Transverse colon (tissue), 4 donors: ENCODE data around the gene CPN1. TPM values are rescaled to one million over a fixed set of nuclear protein-coding genes. Genes with fewer than 3 reads are reported as not detected.

Source experiments
- DNase-seq: peaks from one replicate; pipeline ENCODE4 v3.0.0-alpha.2; 2019
- H3K27ac ChIP-seq, 4 donors: fragments of 200-600 bp; sonication (generic); 2 replicates each; pipeline ENCODE4 v1.5.1; 2016 to 2018; ENCODE audit warnings: inconsistent platforms in 4 of 4
- H3K27me3 ChIP-seq: fragments of 200-600 bp; sonication (generic); 2 replicates; pipeline ENCODE4 v1.5.1; 2017; ENCODE audit warnings: inconsistent platforms
- H3K36me3 ChIP-seq, 4 donors: fragments of 200-600 bp; sonication (generic); 2 replicates each; pipeline ENCODE4 v1.5.1; 2017 to 2019; ENCODE audit warnings: inconsistent platforms in 4 of 4
- H3K4me1 ChIP-seq, 4 donors: fragments of 200-600 bp; sonication (generic); 2 replicates each; pipeline ENCODE4 v1.5.1; 2017 to 2020; ENCODE audit warnings: inconsistent platforms in 4 of 4
- H3K4me3 ChIP-seq, 4 donors: fragments of 200-600 bp; sonication (generic); 1 replicate in 1 of 4; 2 replicates in 3 of 4; pipeline versions ENCODE4 v1.5.1 to v1.6.1; 2017 to 2019; ENCODE audit warnings: inconsistent platforms in 4 of 4
- H3K9me3 ChIP-seq, 2 donors: fragments of 200-600 bp; sonication (generic); 2 replicates each; pipeline ENCODE4 v1.5.1; 2017 to 2019; ENCODE audit warnings: inconsistent platforms in 2 of 2
- CTCF ChIP-seq, 5 experiments: fragments of 200-600 bp in 3 of 5; fragments of 450-650 bp in 2 of 5; sonication (generic) in 3 of 5; IDR thresholded peaks; 1 replicate in 2 of 5; 2 replicates in 3 of 5; pipeline ENCODE4 v1.5.1; 2016 to 2017; ENCODE audit warnings: antibody characterized with exemption in 5 of 5, inconsistent platforms in 3 of 5, mild to moderate bottlenecking in 2 of 5, moderate library complexity in 1 of 5
- EP300 ChIP-seq: sonication (generic); formaldehyde crosslinking; IDR thresholded peaks from one replicate; pipeline ENCODE4 v1.6.1; 2017; ENCODE audit warnings: antibody characterized with exemption, low read depth
- POLR2A ChIP-seq: fragments of 450-650 bp; IDR thresholded peaks from one replicate; pipeline ENCODE4 v1.6.1; 2016; ENCODE audit warnings: antibody characterized with exemption, mild to moderate bottlenecking, moderate library complexity
- POLR2AphosphoS5 ChIP-seq, 3 donors: sonication (generic); formaldehyde crosslinking; IDR thresholded peaks; one replicate each; pipeline ENCODE4 v1.6.1; 2016; ENCODE audit warnings: antibody characterized with exemption in 3 of 3
- WGBS, 2 donors: methylation state at CpG; one replicate each; pipeline ENCODE4 v1.1.5; 2018; ENCODE audit warnings: low coverage in 1 of 2; 5-methylcytosine and 5-hydroxymethylcytosine counted together
- in situ Hi-C, 4 donors: fragments of 200-750 bp; cut with MboI; loops; one replicate each; pipeline versions ENCODE4 v1.15.0 to v1.15.1; 2017; ENCODE audit warnings: low sequenced_read_pairs in 3 of 4, low pct_ligation_motif_present in 1 of 4, low pct_unique_long_range_greater_than_20kb in 1 of 4
- intact Hi-C: fragments of 100-400 bp; cut with DNase I; formaldehyde crosslinking; loops from one replicate; pipeline ENCODE4 v1.15.1; 2023; ENCODE audit warnings: low total_unique reads
- total RNA-seq, 4 donors: library from RNA; depleted of rRNA; stranded (reverse); fragments of >200 nt; gene quantifications; one replicate each; pipeline ENCODE4 v1.1.0, GENCODE V29; 2016

The CPN1 gene
- total RNA-seq, 4 donors from 2014 or later = not detected

- Histone ChIP-seq H3K27ac (no peak overlapping the region), H3K4me1 (no peaks in the 10 kb centered on the region), H3K27me3 (no peaks in the 10 kb centered on the region), H3K9me3 (peaks cover 0 to 5% of the 10 kb centered on the region in 2 donors), H3K36me3 (no peaks in the 10 kb centered on the region), H3K4me3 (no peak overlapping the region)
- 50 to 65% methylated on average over 2 to 6 of the region's 6 CpGs for WGBS, 2 donors
- intact Hi-C loops = no loop called here
- TF ChIP-seq POLR2A (no peak), EP300 (no peak), POLR2AphosphoS5 (IDR thresholded peaks at IDR 0.05) (no peak), CTCF (IDR thresholded peaks at IDR 0.05) (no peak)
- no peak for DNase-seq
- in situ Hi-C loops = no loop called here
Measured at GRCh38 chr10:100053686-100054460, 27.8 kb downstream of the CPN1 start.

GRCh38 chr10:100046021-100046486, 35.6 kb downstream of the CPN1 start:
- WGBS, 2 donors = 18% methylated on average over 7 of the region's 7 CpGs; no CpG with 5 or more reads in 1 of the 2 donors
- peaks cover 0 to 18% (median 4%) of the 10 kb centered on the region in 4 donors for H3K4me1 ChIP-seq
- peak; percentile 89 to 98 (median 96) for TF ChIP-seq CTCF (IDR thresholded peaks at IDR 0.05)
- TF ChIP-seq POLR2A = no peak
- no peak for TF ChIP-seq EP300
- TF ChIP-seq POLR2AphosphoS5 (IDR thresholded peaks at IDR 0.05) = no peak
- DNase-seq = peak; percentile 88
- no peak overlapping the region for H3K27ac ChIP-seq
- intact Hi-C loops (no loop called here), in situ Hi-C loops (loop anchor here (5.0 to 10.0 kb wide), 2 partner anchors 191 to 199 kb away; no protein-coding TSS in a partner anchor)
- no peaks in the 10 kb centered on the region for H3K27me3 ChIP-seq
- H3K4me3 ChIP-seq = no peak overlapping the region
- no peaks in the 10 kb centered on the region for H3K9me3 ChIP-seq
- no peaks in the 10 kb centered on the region for H3K36me3 ChIP-seq

GRCh38 chr10:100045592-100045991, 36.1 kb downstream of the CPN1 start:
- no peaks in the 10 kb centered on the region for H3K36me3 ChIP-seq
- in situ Hi-C loops (loop anchor here (5.0 to 10.0 kb wide), 2 partner anchors 191 to 198 kb away; no protein-coding TSS in a partner anchor), intact Hi-C loops (no loop called here)
- no peak for TF ChIP-seq EP300
- TF ChIP-seq CTCF (IDR thresholded peaks at IDR 0.05) = no peak
- no peak for TF ChIP-seq POLR2AphosphoS5 (IDR thresholded peaks at IDR 0.05)
- TF ChIP-seq POLR2A = no peak
- no peak for DNase-seq
- no peaks in the 10 kb centered on the region for H3K9me3 ChIP-seq
- no peak overlapping the region for H3K27ac ChIP-seq
- no peak overlapping the region for H3K4me3 ChIP-seq
- peaks cover 0 to 18% (median 4%) of the 10 kb centered on the region in 4 donors for H3K4me1 ChIP-seq
- no peaks in the 10 kb centered on the region for H3K27me3 ChIP-seq
- WGBS, 2 donors = 56% methylated on average over 2 of the region's 2 CpGs

- intact Hi-C loops = loop anchor here (2.0 kb wide), 1 partner anchor 197 kb away; no protein-coding TSS in a partner anchor
Measured at GRCh38 chr10:100043796-100044195, 37.9 kb downstream of the CPN1 start.

More at GRCh38 chr10:100043796-100044195, 37.9 kb downstream of the CPN1 start:
- H3K27ac ChIP-seq = peak overlapping the region; percentile 41 to 56 (median 51)
- DNase-seq = no peak
- 54 to 80% methylated on average over 1 to 3 of the region's 3 CpGs for WGBS, 2 donors
- TF ChIP-seq EP300 (no peak), POLR2A (no peak), POLR2AphosphoS5 (IDR thresholded peaks at IDR 0.05) (no peak), CTCF (IDR thresholded peaks at IDR 0.05) (no peak)
- peaks cover 0 to 23% (median 6%) of the 10 kb centered on the region in 4 donors for H3K4me1 ChIP-seq
- no peak overlapping the region for H3K4me3 ChIP-seq
- no peaks in the 10 kb centered on the region for H3K27me3 ChIP-seq
- in situ Hi-C loops = loop anchor here in 2 of 4 donors (10.0 kb wide), 1 partner anchor 189 kb away; no protein-coding TSS in a partner anchor
- H3K9me3 ChIP-seq = no peaks in the 10 kb centered on the region
- no peaks in the 10 kb centered on the region for H3K36me3 ChIP-seq
